AG09309 (cell line): ENCODE measurements around the gene GPR137.

Experiments
- DNase-seq: peaks from one replicate; pipeline ENCODE4 v3.0.0-alpha.2; 2010; ENCODE audit warnings: low read depth
- H3K4me3 ChIP-seq: 2 replicates; pipeline ENCODE4 v1.5.1; 2011; ENCODE audit warnings: mild to moderate bottlenecking, low read depth, low read length, moderate library complexity; ENCODE audit not compliant: control insufficient read depth
- CTCF ChIP-seq: IDR thresholded peaks from 2 replicates; pipeline ENCODE4 v1.5.1; 2011; ENCODE audit warnings: mild to moderate bottlenecking, low read depth, low read length, inconsistent platforms; ENCODE audit not compliant: insufficient read depth, control insufficient read depth; ENCODE audit errors: missing control alignments

The GPR137 gene

GRCh38 chr11:64264371-64264852 is 21.2 kb upstream of the GPR137 start:
- no peak overlapping the region for H3K4me3 ChIP-seq
- no peak for TF ChIP-seq CTCF
- DNase-seq: no peak

- no peak for TF ChIP-seq CTCF
- H3K4me3 ChIP-seq: no peak overlapping the region
These were observed 20.2 kb upstream of the GPR137 start for GRCh38 chr11:64265176-64266160.

GRCh38 chr11:64266339-64266738 is 19.3 kb upstream of the GPR137 start:
- no peak overlapping the region for H3K4me3 ChIP-seq
- no peak for TF ChIP-seq CTCF
- no peak for DNase-seq

More at GRCh38 chr11:64265176-64266160, 20.2 kb upstream of the GPR137 start:
- DNase-seq: no peak

- H3K4me3 ChIP-seq: no peak overlapping the region
- no peak for DNase-seq
- no peak for TF ChIP-seq CTCF
These were observed 18.3 kb upstream of the GPR137 start for GRCh38 chr11:64267207-64267945.

GRCh38 chr11:64268025-64268892 is 17.4 kb upstream of the GPR137 start:
- DNase-seq: no peak
- TF ChIP-seq CTCF: no peak
- H3K4me3 ChIP-seq: peak overlapping the region; percentile 60; the same call in 1 of the 2 replicates

GRCh38 chr11:64268893-64269539 is 16.6 kb upstream of the GPR137 start:
- peak overlapping the region; percentile 60 for H3K4me3 ChIP-seq
- no peak for DNase-seq
- TF ChIP-seq CTCF: no peak
